A549 (cell line): Measurements from ENCODE around the gene TMEM59L. TPM values are rescaled to one million over a fixed set of nuclear protein-coding genes. Genes with fewer than 3 reads are reported as not detected.
"Not testable (repeated sequence)": the region's sequence is repeated elsewhere in the genome, so short reads cannot be mapped to it uniquely, and the experiment has no call there.

Source experiments
- ATAC-seq, 2 experiments: fragments of 200-7000 bp in 1 of 2; fragments of >200 bp in 1 of 2; cut with Nextera tagmentation in 1 of 2; cut with Tn5 transposase in 1 of 2; 3 replicates each; pipeline versions ENCODE4 v1.8.0 to v1.9.1; 2018 to 2020; ENCODE audit warnings: mild to moderate bottlenecking in 1 of 2, moderate library complexity in 1 of 2
- CTCF ChIA-PET: fragments of 300-600 bp; sonication (Branson Sonifier 250); formaldehyde crosslinking; extraction: SDS; loops from one replicate; lab custom pipeline; 2021; ENCODE audit warnings: antibody characterized with exemption, inconsistent platforms; lab: Yijun Ruan, JAX
- POLR2A ChIA-PET: fragments of 350-600 bp; formaldehyde crosslinking; extraction: SDS; loops from one replicate; lab custom pipeline; 2021; ENCODE audit warnings: antibody characterized with exemption, inconsistent platforms; lab: Yijun Ruan, JAX
- DNase-seq, 2 experiments: peaks; one replicate each; pipeline versions ENCODE4 v3.0.0 to v3.0.0-alpha.2; 2011 to 2016; ENCODE audit warnings: low read depth in 1 of 2, low spot score in 1 of 2
- FAIRE-seq: peaks from 2 replicates; lab custom pipeline; 2011; peaks lifted over from hg19 to GRCh38; lab: Jason Lieb, UNC
- H3K27ac ChIP-seq, 2 experiments: fragments of >200 bp; sonication (Bioruptor Twin); formaldehyde crosslinking; 3 replicates each; pipeline ENCODE4 v1.5.1; 2016 to 2017
- H3K4me1 ChIP-seq: fragments of >200 bp; sonication (Bioruptor Twin); formaldehyde crosslinking; 3 replicates; pipeline ENCODE4 v1.6.1; 2016
- H3K4me2 ChIP-seq: fragments of >200 bp; sonication (Bioruptor Twin); formaldehyde crosslinking; 3 replicates; pipeline ENCODE4 v1.6.1; 2016
- H3K4me3 ChIP-seq: fragments of >200 bp; sonication (Bioruptor Twin); formaldehyde crosslinking; 3 replicates; pipeline ENCODE4 v1.5.1; 2016
- H3K9me3 ChIP-seq: fragments of >200 bp; sonication (Bioruptor Twin); formaldehyde crosslinking; 3 replicates; pipeline ENCODE4 v1.6.1; 2016
- CBX2 ChIP-seq: fragments of 200-600 bp; sonication (generic); IDR thresholded peaks from 2 replicates; pipeline ENCODE4 v1.6.1; 2016; ENCODE audit warnings: low read depth, mild to moderate bottlenecking, borderline replicate concordance
- ESRRA ChIP-seq: fragments of 150-350 bp; IDR thresholded peaks from 2 replicates; pipeline ENCODE4 v1.6.1; 2014; ENCODE audit warnings: mild to moderate bottlenecking, low read length, borderline replicate concordance
- FOSB ChIP-seq: fragments of 250-450 bp; sonication (Bioruptor Pico); IDR thresholded peaks from 2 replicates; pipeline ENCODE4 v1.5.0; 2020; ENCODE audit warnings: mild to moderate bottlenecking, moderate library complexity
- FOXS1 ChIP-seq: fragments of 250-450 bp; sonication (Bioruptor Pico); IDR thresholded peaks from 2 replicates; pipeline ENCODE4 v1.5.0; 2020; ENCODE audit warnings: mild to moderate bottlenecking, moderate library complexity
- HDAC2 ChIP-seq: fragments of 200-600 bp; sonication (generic); IDR thresholded peaks from 2 replicates; pipeline ENCODE4 v1.6.1; 2016
- HOXA7 ChIP-seq: fragments of 250-450 bp; sonication (Bioruptor Pico); IDR thresholded peaks from 2 replicates; pipeline ENCODE4 v1.5.0; 2020; ENCODE audit warnings: mild to moderate bottlenecking, moderate library complexity
- JUNB ChIP-seq: fragments of >200 bp; sonication (Bioruptor Twin); formaldehyde crosslinking; IDR thresholded peaks from 2 replicates; pipeline ENCODE4 v1.6.1; 2016
- KDM1A ChIP-seq: fragments of 200-600 bp; sonication (generic); IDR thresholded peaks from 2 replicates; pipeline ENCODE4 v1.6.1; 2016; ENCODE audit warnings: low read depth, mild to moderate bottlenecking
- MAZ ChIP-seq: fragments of 150-350 bp; IDR thresholded peaks from 2 replicates; pipeline ENCODE4 v1.6.1; 2014; ENCODE audit warnings: antibody characterized with exemption, low read depth, low read length, borderline replicate concordance
- MYC ChIP-seq: IDR thresholded peaks from 2 replicates; pipeline ENCODE4 v1.6.1; 2012; ENCODE audit warnings: mild to moderate bottlenecking, inconsistent platforms, low read length, improper control_type of control experiment, borderline replicate concordance
- NFE2L2 ChIP-seq: fragments of 150-350 bp; conservative IDR thresholded peaks from 2 replicates; pipeline ENCODE4 v1.6.1; 2014; ENCODE audit warnings: low read length
- NPAS2 ChIP-seq: fragments of 250-450 bp; sonication (Bioruptor Pico); IDR thresholded peaks from 2 replicates; pipeline ENCODE4 v1.8.0; 2022; ENCODE audit warnings: mild to moderate bottlenecking, moderate library complexity, borderline replicate concordance
- NR3C1 ChIP-seq: fragments of >200 bp; sonication (Bioruptor Twin); formaldehyde crosslinking; IDR thresholded peaks from 3 replicates; pipeline ENCODE4 v1.6.1; 2017
- SMC3 ChIP-seq: fragments of >200 bp; sonication (Bioruptor Twin); formaldehyde crosslinking; IDR thresholded peaks from 3 replicates; pipeline ENCODE4 v1.6.1; 2018; ENCODE audit warnings: inconsistent platforms
- ZFP36 ChIP-seq: fragments of 450-650 bp; IDR thresholded peaks from 2 replicates; pipeline ENCODE4 v1.6.1; 2014; ENCODE audit warnings: borderline replicate concordance; ENCODE audit not compliant: partially characterized antibody
- WGBS: methylation state at CpG from one replicate; pipeline ENCODE4 v1.1.6; 2017; ENCODE audit errors: missing lambda C conversion rate; 5-methylcytosine and 5-hydroxymethylcytosine counted together
- polyA plus RNA-seq, 4 experiments: library from polyadenylated mRNA; depleted of rRNA in 3 of 4; stranded (reverse); fragments of >200 nt; fragmentation: RNase III in 1 of 4; extraction: RNeasy Plus Mini Kit Qiagen cat#74134 plus additional on column Dnase treatment in 1 of 4; gene quantifications; 2 replicates in 3 of 4; 3 replicates in 1 of 4; pipeline ENCODE4 v1.2.3, GENCODE V29; 2011 to 2017
- TF ChIP-seq, protein P1 (sequence below): fragments of >200 bp; sonication (Bioruptor Twin); formaldehyde crosslinking; IDR thresholded peaks from 3 replicates; pipeline ENCODE4 v1.6.1; 2016
- TF ChIP-seq, protein P2 (sequence below): IDR thresholded peaks from 2 replicates; pipeline ENCODE4 v1.6.1; 2012
- TF ChIP-seq, protein P3 (sequence below): fragments of 200-600 bp; sonication (generic); IDR thresholded peaks from 2 replicates; pipeline ENCODE4 v1.6.1; 2016; ENCODE audit warnings: antibody characterized with exemption, mild to moderate bottlenecking, moderate library complexity
- TF ChIP-seq, protein P4 (sequence below): fragments of 250-450 bp; sonication (Bioruptor Pico); IDR thresholded peaks from 2 replicates; pipeline ENCODE4 v1.5.0; 2021; ENCODE audit warnings: mild to moderate bottlenecking, moderate library complexity, borderline replicate concordance

Gene TMEM59L
- polyA plus RNA-seq, 2 of the 4 experiments (the other 2 are of a cell fraction) = 0.94 to 4.6 TPM

DNA sequence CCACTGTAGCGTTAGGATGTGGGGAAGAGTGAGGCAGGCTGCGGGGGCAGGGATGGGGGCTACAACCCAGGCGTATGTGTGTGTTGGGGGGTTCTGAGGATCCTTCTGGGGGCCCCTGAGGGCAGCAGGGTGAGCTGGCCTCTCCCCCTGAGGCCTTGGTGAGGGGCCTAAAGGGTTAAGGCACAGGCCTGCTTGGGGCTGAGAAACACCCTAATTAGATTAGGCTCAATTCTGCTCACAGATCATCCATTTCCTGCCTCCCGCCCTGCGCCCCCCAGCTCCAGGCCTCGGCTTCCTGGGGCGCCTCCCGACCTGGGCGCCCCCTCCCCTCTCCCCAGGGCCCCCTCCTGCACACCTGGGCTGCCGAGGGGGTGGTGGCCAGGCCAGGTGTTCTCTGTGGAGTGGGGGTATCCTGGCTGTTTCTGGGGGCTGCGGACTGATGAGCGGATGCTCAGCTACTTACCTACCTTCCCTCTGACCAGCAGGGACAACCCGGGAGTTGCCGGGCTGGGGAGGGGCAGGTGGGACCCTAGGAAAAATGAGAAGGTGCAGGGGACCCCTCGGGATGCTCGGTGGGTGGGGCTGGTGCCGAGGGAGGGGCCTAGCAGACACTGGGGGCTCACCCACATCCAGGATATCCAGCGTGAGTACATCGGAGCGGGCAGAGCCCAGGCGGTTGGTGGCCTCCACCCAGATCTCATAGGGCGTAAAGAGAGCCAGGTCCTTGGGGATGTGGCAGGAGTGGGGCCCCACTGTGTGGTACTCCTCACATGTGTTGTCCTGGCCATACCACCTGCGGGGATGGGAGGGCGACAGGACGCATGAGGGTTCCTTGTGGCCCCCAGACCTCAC lies 14.6 kb upstream of the TMEM59L start:
- POLR2A ChIA-PET = interaction anchor here (1.1 kb wide), 1 partner anchor 8 kb away, joined by 3 read pairs; no protein-coding TSS in a partner anchor
- H3K4me1 ChIP-seq = peaks cover 4% of the 10 kb centered on the region; the same call in 1 of the 3 replicates
- no peak for TF ChIP-seq SMC3
- no peak for TF ChIP-seq FOXS1 (CRISPR knock-in tag)
- no peak for TF ChIP-seq NFE2L2
- TF ChIP-seq FOSB = no peak
- TF ChIP-seq JUNB = no peak
- TF ChIP-seq, all 56 proteins: peak for 0
- Histone ChIP-seq H3K4me2 (no peak overlapping the region), H3K27ac (no peak overlapping the region), H3K9me3 (no peaks in the 10 kb centered on the region), H3K4me3 (no peak overlapping the region)
- ATAC-seq = no peak
- no peak for DNase-seq
- FAIRE-seq = no peak
- CTCF ChIA-PET = interaction anchor here (1.2 to 3.8 kb wide), 2 partner anchors 249 to 268 kb away, joined by 3 to 13 read pairs; no protein-coding TSS in a partner anchor
- 56% methylated on average over 14 of the region's 25 CpGs for WGBS

DNA sequence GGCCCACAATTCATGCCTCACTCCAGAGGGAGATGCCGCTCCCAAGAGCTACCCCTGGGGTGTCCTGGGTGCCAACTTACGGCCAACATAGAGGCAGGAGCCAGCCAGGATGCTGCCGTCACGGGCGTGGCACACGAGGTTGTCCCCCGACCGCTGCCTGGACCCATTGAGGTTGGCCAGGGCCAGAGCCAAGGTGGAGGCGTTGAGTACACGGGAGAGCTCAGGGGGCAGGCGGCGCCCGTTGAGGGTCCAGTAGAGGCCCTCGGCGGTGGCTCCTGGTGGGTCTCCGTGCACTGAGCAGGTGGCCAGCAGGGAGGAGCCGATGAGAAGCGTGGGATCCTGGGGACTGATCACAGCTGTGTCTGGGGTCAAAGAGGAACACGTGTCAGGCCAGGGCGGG lies 13.2 kb upstream of the TMEM59L start:
- no peak for ATAC-seq

DNA sequence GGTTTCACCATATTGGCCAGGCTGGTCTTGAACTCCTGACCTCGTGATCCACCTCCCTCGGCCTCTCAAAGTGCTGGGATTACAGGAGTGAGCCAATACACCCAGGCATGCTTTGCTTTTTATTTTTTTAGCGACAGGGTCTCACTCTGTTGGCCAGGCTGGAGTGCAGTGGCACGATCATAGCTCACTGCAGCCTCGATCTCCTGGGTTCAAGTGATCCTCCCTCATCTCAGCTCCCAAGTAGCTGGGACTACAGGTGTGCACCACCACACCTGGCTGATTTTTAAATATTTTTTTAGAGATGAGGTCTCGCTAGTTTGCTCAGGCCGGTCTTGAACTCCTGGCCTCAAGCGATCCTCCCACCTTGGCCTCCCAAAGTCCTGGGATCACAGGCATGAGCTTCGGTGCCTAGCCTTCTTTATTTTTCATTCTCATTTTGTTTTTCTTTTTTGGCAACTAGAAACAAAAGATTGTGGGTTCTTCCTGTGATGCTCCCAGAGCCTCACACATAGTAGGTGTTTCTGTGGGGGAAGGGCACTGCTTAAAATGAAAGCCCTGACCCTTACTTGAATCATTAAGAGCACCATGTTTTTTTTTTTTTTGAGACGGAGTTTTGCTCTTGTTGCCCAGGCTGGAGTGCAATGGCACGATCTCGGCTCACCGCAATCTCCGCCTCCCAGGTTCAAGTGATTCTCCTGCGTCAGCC lies 11.8 kb upstream of the TMEM59L start:
- not testable (repeated sequence) for DNase-seq
- WGBS = 86% methylated on average over 15 of the region's 15 CpGs
- CTCF ChIA-PET = interaction anchor here (3.8 kb wide), 1 partner anchor 246 kb away, joined by 13 read pairs; no protein-coding TSS in a partner anchor

More for the DNA sequence above, 13.2 kb upstream of the TMEM59L start:
- Histone ChIP-seq H3K4me3 (no peak overlapping the region), H3K4me1 (no peaks in the 10 kb centered on the region), H3K9me3 (no peaks in the 10 kb centered on the region), H3K27ac (no peak overlapping the region), H3K4me2 (no peak overlapping the region)
- DNase-seq (no peak), FAIRE-seq (no peak)
- no peak for TF ChIP-seq NPAS2
- TF ChIP-seq MAZ = no peak
- TF ChIP-seq CBX2 = no peak
- TF ChIP-seq NR3C1 = no peak
- TF ChIP-seq MYC = no peak
- no peak for TF ChIP-seq ZFP36
- no peak for TF ChIP-seq HOXA7 (CRISPR knock-in tag)
- TF ChIP-seq, protein P1, sequence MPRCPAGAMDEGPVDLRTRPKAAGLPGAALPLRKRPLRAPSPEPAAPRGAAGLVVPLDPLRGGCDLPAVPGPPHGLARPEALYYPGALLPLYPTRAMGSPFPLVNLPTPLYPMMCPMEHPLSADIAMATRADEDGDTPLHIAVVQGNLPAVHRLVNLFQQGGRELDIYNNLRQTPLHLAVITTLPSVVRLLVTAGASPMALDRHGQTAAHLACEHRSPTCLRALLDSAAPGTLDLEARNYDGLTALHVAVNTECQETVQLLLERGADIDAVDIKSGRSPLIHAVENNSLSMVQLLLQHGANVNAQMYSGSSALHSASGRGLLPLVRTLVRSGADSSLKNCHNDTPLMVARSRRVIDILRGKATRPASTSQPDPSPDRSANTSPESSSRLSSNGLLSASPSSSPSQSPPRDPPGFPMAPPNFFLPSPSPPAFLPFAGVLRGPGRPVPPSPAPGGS = no peak
- ChIA-PET POLR2A (no interaction called here), CTCF (interaction anchor here (0.6 to 3.8 kb wide), 5 partner anchors 9 to 248 kb away, joined by 3 to 13 read pairs (median 3); partner anchors contain the start of genes REX1BD and TMEM59L)
- WGBS = 61% methylated on average over 7 of the region's 20 CpGs

DNA sequence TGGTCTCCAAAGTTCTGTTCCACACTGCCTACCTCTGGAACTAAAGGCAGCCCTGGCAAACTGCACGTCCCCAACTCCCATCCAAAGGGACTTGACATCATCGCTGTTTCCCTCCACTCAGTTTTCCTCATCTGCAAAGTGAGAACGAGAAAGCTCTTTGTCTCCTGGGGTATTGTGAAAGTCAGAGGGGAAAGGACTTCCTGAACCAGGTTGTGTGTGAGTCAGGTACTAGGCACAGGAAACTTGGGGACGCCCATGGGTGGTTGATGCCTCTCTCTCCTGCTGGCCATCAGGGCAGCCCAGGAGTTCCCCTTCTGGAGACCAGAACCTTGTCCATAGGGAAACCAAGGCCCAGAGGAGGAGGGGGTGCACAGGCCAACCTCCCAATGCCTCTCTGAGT lies 10.8 kb upstream of the TMEM59L start:
- CTCF ChIA-PET = interaction anchor here (1.5 kb wide), 1 partner anchor 139 kb away, joined by 4 read pairs; no protein-coding TSS in a partner anchor
- Histone ChIP-seq H3K9me3 (no peaks in the 10 kb centered on the region), H3K4me1 (peaks cover 4% of the 10 kb centered on the region; the same call in 1 of the 3 replicates), H3K4me3 (no peak overlapping the region), H3K27ac (no peak overlapping the region), H3K4me2 (no peak overlapping the region)
- POLR2A ChIA-PET = no interaction called here
- FAIRE-seq (no peak), ATAC-seq (no peak), DNase-seq (no peak)
- 92% methylated on average over 4 of the region's 4 CpGs for WGBS
- TF ChIP-seq ESRRA (no peak), SMC3 (no peak), KDM1A (no peak), HDAC2 (no peak), NFE2L2 (no peak), FOXS1 (CRISPR knock-in tag) (no peak)
- TF ChIP-seq, protein P2, sequence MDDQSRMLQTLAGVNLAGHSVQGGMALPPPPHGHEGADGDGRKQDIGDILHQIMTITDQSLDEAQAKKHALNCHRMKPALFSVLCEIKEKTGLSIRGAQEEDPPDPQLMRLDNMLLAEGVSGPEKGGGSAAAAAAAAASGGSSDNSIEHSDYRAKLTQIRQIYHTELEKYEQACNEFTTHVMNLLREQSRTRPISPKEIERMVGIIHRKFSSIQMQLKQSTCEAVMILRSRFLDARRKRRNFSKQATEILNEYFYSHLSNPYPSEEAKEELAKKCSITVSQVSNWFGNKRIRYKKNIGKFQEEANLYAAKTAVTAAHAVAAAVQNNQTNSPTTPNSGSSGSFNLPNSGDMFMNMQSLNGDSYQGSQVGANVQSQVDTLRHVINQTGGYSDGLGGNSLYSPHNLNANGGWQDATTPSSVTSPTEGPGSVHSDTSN = no peak
- TF ChIP-seq, protein P3, sequence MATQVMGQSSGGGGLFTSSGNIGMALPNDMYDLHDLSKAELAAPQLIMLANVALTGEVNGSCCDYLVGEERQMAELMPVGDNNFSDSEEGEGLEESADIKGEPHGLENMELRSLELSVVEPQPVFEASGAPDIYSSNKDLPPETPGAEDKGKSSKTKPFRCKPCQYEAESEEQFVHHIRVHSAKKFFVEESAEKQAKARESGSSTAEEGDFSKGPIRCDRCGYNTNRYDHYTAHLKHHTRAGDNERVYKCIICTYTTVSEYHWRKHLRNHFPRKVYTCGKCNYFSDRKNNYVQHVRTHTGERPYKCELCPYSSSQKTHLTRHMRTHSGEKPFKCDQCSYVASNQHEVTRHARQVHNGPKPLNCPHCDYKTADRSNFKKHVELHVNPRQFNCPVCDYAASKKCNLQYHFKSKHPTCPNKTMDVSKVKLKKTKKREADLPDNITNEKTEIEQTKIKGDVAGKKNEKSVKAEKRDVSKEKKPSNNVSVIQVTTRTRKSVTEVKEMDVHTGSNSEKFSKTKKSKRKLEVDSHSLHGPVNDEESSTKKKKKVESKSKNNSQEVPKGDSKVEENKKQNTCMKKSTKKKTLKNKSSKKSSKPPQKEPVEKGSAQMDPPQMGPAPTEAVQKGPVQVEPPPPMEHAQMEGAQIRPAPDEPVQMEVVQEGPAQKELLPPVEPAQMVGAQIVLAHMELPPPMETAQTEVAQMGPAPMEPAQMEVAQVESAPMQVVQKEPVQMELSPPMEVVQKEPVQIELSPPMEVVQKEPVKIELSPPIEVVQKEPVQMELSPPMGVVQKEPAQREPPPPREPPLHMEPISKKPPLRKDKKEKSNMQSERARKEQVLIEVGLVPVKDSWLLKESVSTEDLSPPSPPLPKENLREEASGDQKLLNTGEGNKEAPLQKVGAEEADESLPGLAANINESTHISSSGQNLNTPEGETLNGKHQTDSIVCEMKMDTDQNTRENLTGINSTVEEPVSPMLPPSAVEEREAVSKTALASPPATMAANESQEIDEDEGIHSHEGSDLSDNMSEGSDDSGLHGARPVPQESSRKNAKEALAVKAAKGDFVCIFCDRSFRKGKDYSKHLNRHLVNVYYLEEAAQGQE = no peak
- TF ChIP-seq, protein P4, sequence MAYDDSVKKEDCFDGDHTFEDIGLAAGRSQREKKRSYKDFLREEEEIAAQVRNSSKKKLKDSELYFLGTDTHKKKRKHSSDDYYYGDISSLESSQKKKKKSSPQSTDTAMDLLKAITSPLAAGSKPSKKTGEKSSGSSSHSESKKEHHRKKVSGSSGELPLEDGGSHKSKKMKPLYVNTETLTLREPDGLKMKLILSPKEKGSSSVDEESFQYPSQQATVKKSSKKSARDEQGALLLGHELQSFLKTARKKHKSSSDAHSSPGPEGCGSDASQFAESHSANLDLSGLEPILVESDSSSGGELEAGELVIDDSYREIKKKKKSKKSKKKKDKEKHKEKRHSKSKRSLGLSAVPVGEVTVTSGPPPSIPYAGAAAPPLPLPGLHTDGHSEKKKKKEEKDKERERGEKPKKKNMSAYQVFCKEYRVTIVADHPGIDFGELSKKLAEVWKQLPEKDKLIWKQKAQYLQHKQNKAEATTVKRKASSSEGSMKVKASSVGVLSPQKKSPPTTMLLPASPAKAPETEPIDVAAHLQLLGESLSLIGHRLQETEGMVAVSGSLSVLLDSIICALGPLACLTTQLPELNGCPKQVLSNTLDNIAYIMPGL (CRISPR knock-in tag) = no peak

More for the DNA sequence above, 11.8 kb upstream of the TMEM59L start:
- FAIRE-seq, H3K27ac ChIP-seq, H3K4me2 ChIP-seq, POLR2A ChIA-PET, ATAC-seq, H3K4me3 ChIP-seq, H3K4me1 ChIP-seq, H3K9me3 ChIP-seq: not testable (repeated sequence)
